Effector CD4-positive, alpha-beta T cell (primary cell): ENCODE data around the gene MTCH1.

Experiments
- DNase-seq: peaks from one replicate; pipeline ENCODE4 v3.0.0-alpha.2; 2020

Gene MTCH1

GRCh38 chr6:37017606-37018197 is 31.7 kb upstream of the MTCH1 start:
- no peak for DNase-seq

- DNase-seq, result no peak
Measured at GRCh38 chr6:37016995-37017394, 31.0 kb upstream of the MTCH1 start.

- DNase-seq, result no peak
Measured at GRCh38 chr6:37015532-37015931, 29.5 kb upstream of the MTCH1 start.

- no peak for DNase-seq
Measured at GRCh38 chr6:37014667-37015066, 28.7 kb upstream of the MTCH1 start.

GRCh38 chr6:37013516-37014491 is 27.8 kb upstream of the MTCH1 start:
- no peak for DNase-seq

- DNase-seq, result no peak
Measured at GRCh38 chr6:37011656-37012378, 25.8 kb upstream of the MTCH1 start.

- no peak for DNase-seq
Measured at GRCh38 chr6:37010402-37010892, 24.5 kb upstream of the MTCH1 start.

GRCh38 chr6:37008484-37009465 is 22.8 kb upstream of the MTCH1 start:
- no peak for DNase-seq

GRCh38 chr6:37007340-37008043 is 21.5 kb upstream of the MTCH1 start:
- DNase-seq, result no peak

GRCh38 chr6:37006793-37007339 is 20.9 kb upstream of the MTCH1 start:
- no peak for DNase-seq

GRCh38 chr6:37005827-37006567 is 20.0 kb upstream of the MTCH1 start:
- no peak for DNase-seq

- no peak for DNase-seq
Measured at GRCh38 chr6:37005061-37005810, 19.2 kb upstream of the MTCH1 start, which contains the start of gene FGD2. Gene FGD2, plus strand, starts transcription at chr6:37005655. Its CDS starts 163 bp downstream, at chr6:37005818.

GRCh38 chr6:37004044-37004980 is 18.3 kb upstream of the MTCH1 start:
- DNase-seq, result no peak

GRCh38 chr6:36999751-37000125 is 13.7 kb upstream of the MTCH1 start:
- no peak for DNase-seq

GRCh38 chr6:36999061-36999750 is 13.2 kb upstream of the MTCH1 start:
- no peak for DNase-seq

- DNase-seq, result no peak
Measured at GRCh38 chr6:36998723-36999038, 12.7 kb upstream of the MTCH1 start.

- no peak for DNase-seq
Measured at GRCh38 chr6:36997811-36998722, 12.1 kb upstream of the MTCH1 start.
